SK-N-SH treated with all-trans-retinoic acid at 6 μM for 48 hours (cell line): ENCODE results near the gene MACF1.
"Not testable (repeated sequence)": the region's sequence is repeated elsewhere in the genome, so short reads cannot be mapped to it uniquely, and the experiment has no call there.

ENCODE experiments used
- GLIS3 ChIP-seq: fragments of 250-450 bp; sonication (Bioruptor Pico); IDR thresholded peaks from 2 replicates; pipeline ENCODE4 v1.5.0; 2020; ENCODE audit warnings: mild to moderate bottlenecking, moderate library complexity
- PATZ1 ChIP-seq: fragments of 250-450 bp; sonication (Bioruptor Pico); IDR thresholded peaks from 2 replicates; pipeline ENCODE4 v1.8.0; 2020; ENCODE audit warnings: mild to moderate bottlenecking, moderate library complexity, borderline replicate concordance
- RARB ChIP-seq: fragments of 250-450 bp; sonication (Bioruptor Pico); IDR thresholded peaks from 2 replicates; pipeline ENCODE4 v1.8.0; 2021; ENCODE audit warnings: mild to moderate bottlenecking, moderate library complexity
- SNAI2 ChIP-seq: fragments of 250-450 bp; sonication (Bioruptor Pico); IDR thresholded peaks from 2 replicates; pipeline ENCODE4 v1.5.0; 2020; ENCODE audit warnings: mild to moderate bottlenecking, moderate library complexity
- TSHZ2 ChIP-seq: fragments of 250-450 bp; sonication (Bioruptor Pico); IDR thresholded peaks from 2 replicates; pipeline ENCODE4 v1.5.0; 2020; ENCODE audit warnings: mild to moderate bottlenecking, moderate library complexity
- ZC3H10 ChIP-seq: fragments of 250-450 bp; sonication (Bioruptor Pico); IDR thresholded peaks from 2 replicates; pipeline ENCODE4 v1.5.1; 2021; ENCODE audit warnings: mild to moderate bottlenecking, moderate library complexity
- ZFP3 ChIP-seq: fragments of 250-450 bp; sonication (Bioruptor Pico); IDR thresholded peaks from 2 replicates; pipeline ENCODE4 v1.5.0; 2020; ENCODE audit warnings: mild to moderate bottlenecking, moderate library complexity
- ZNF70 ChIP-seq: fragments of 450-650 bp; formaldehyde crosslinking; IDR thresholded peaks from 2 replicates; pipeline ENCODE4 v1.5.0; 2020; ENCODE audit warnings: mild to moderate bottlenecking, moderate library complexity

- TF ChIP-seq ZC3H10 (CRISPR knock-in tag); SNAI2 (CRISPR knock-in tag); TSHZ2 (CRISPR knock-in tag); RARB (CRISPR knock-in tag); ZFP3; PATZ1 (CRISPR knock-in tag); GLIS3 (CRISPR knock-in tag); ZNF70: not testable (repeated sequence)
Measured at GRCh38 chr1:39498096-39498710, 293.7 kb downstream of the MACF1 start.
